Epithelial cell of proximal tubule (primary cell): ENCODE measurements around the gene PROX1. TPM values are rescaled to one million over a fixed set of nuclear protein-coding genes. Genes with fewer than 3 reads are reported as not detected.

Experiments used
- DNase-seq: peaks from one replicate; pipeline ENCODE4 v3.0.0-alpha.2; 2011; ENCODE audit warnings: low read depth
- H3K4me3 ChIP-seq: 2 replicates; pipeline ENCODE4 v1.5.1; 2011; ENCODE audit warnings: low read depth, mild to moderate bottlenecking, low read length
- CTCF ChIP-seq: conservative IDR thresholded peaks from 2 replicates; pipeline ENCODE4 v1.5.1; 2012; ENCODE audit warnings: low read depth, mild to moderate bottlenecking, low read length
- total RNA-seq: library from RNA; depleted of rRNA; stranded (reverse); fragments of >200 nt; gene quantifications from 2 replicates; pipeline ENCODE4 v1.2.3, GENCODE V29; 2015

The PROX1 gene
- total RNA-seq, 1 donor from 2014 or later, result 0.06 TPM

GRCh38 chr1:213977909-213978308 is 9.9 kb upstream of the PROX1 start:
- H3K4me3 ChIP-seq, result no peak overlapping the region
- TF ChIP-seq CTCF, result no peak
- no peak for DNase-seq

GRCh38 chr1:213979751-213980586 is 7.8 kb upstream of the PROX1 start:
- no peak for TF ChIP-seq CTCF
- H3K4me3 ChIP-seq, result no peak overlapping the region
- DNase-seq, result no peak

- no peak for TF ChIP-seq CTCF
- no peak overlapping the region for H3K4me3 ChIP-seq
- no peak for DNase-seq
These were observed 6.9 kb upstream of the PROX1 start for GRCh38 chr1:213980906-213981305.

GRCh38 chr1:213982289-213982671 is 5.5 kb upstream of the PROX1 start:
- no peak overlapping the region for H3K4me3 ChIP-seq
- TF ChIP-seq CTCF, result no peak
- DNase-seq, result no peak

GRCh38 chr1:213982672-213983492 is 4.9 kb upstream of the PROX1 start:
- no peak for DNase-seq
- no peak for TF ChIP-seq CTCF
- peak overlapping the region; percentile 14 for H3K4me3 ChIP-seq

GRCh38 chr1:213983493-213984386 is 4.0 kb upstream of the PROX1 start:
- H3K4me3 ChIP-seq, result no peak overlapping the region
- TF ChIP-seq CTCF, result no peak
- no peak for DNase-seq
